ENCODE data around the gene PTEN. TPM values are rescaled to one million over a fixed set of nuclear protein-coding genes. Genes with fewer than 3 reads are reported as not detected.

PTEN gene
- total RNA-seq, 2 donors from 2014 or later: 49.8 to 75.3 TPM

DNA sequence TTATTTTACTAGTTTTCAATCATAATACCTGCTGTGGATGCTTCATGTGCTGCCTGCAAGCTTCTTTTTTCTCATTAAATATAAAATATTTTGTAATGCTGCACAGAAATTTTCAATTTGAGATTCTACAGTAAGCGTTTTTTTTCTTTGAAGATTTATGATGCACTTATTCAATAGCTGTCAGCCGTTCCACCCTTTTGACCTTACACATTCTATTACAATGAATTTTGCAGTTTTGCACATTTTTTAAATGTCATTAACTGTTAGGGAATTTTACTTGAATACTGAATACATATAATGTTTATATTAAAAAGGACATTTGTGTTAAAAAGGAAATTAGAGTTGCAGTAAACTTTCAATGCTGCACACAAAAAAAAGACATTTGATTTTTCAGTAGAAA lies 103.0 kb downstream of the PTEN start:
- Mint-ChIP-seq H3K27me3 (no peaks in the 10 kb centered on the region), H3K9me3 (no peaks in the 10 kb centered on the region), H3K36me3 (peaks cover 5% of the 10 kb centered on the region), H3K27ac (no peak overlapping the region), H3K4me3 (no peak overlapping the region), H3K4me1 (ENCODE audit: low read depth in 2 of 2) (peaks cover 0 to 5% of the 10 kb centered on the region in 2 donors)
- DNase-seq (ENCODE audit: low spot score) (no peak), ATAC-seq (no peak)

DNA sequence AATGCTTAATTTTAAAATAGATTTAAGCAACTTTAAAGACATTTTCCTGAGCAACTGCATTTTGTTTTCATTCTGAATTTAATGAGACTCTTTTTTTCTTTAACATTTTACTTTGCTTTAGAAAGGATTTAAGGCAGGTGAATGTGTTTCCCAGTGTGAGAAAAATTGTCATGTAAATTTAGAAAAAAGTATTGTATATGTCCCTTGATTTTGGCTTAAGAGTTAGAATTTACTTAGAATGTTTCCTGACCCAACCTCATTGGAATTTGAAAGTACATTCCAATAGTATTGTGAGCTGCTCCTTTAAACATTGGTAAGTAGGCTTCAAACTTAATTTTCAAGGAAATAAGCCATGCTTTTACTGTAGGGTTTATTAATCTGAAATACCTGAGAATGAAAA lies 110.2 kb downstream of the PTEN start:
- Mint-ChIP-seq H3K4me3 (no peak overlapping the region), H3K27ac (no peak overlapping the region), H3K27me3 (no peaks in the 10 kb centered on the region), H3K36me3 (no peaks in the 10 kb centered on the region), H3K9me3 (no peaks in the 10 kb centered on the region), H3K4me1 (ENCODE audit: low read depth in 2 of 2) (peaks cover 7 to 10% of the 10 kb centered on the region in 2 donors)
- ATAC-seq (no peak), DNase-seq (ENCODE audit: low spot score) (no peak)

DNA sequence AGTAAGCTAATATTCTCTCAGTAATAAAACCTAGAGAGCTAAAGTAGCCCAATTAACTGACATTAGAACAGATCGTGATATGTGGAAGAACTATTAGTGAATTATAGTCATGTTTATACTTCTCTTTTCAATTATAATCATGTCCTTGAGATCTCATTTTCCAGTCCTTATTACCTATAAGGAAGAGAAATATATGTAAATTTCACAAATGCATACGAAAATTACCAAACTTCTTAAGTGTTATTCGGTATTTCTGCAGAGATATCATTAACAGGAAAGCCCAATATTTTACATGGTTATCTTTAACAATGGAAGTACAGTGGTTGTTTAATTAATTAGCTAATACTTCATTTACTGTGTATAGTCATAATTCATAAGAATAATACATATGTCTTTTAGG lies 110.7 kb downstream of the PTEN start:
- no peaks in the 10 kb centered on the region for H3K9me3 Mint-ChIP-seq
- no peak overlapping the region for H3K4me3 Mint-ChIP-seq
- H3K27ac Mint-ChIP-seq: no peak overlapping the region
- no peaks in the 10 kb centered on the region for H3K36me3 Mint-ChIP-seq
- ATAC-seq (no peak), DNase-seq (ENCODE audit: low spot score) (no peak)
- H3K4me1 Mint-ChIP-seq (ENCODE audit: low read depth in 2 of 2): peaks cover 7 to 10% of the 10 kb centered on the region in 2 donors
- no peaks in the 10 kb centered on the region for H3K27me3 Mint-ChIP-seq

DNA sequence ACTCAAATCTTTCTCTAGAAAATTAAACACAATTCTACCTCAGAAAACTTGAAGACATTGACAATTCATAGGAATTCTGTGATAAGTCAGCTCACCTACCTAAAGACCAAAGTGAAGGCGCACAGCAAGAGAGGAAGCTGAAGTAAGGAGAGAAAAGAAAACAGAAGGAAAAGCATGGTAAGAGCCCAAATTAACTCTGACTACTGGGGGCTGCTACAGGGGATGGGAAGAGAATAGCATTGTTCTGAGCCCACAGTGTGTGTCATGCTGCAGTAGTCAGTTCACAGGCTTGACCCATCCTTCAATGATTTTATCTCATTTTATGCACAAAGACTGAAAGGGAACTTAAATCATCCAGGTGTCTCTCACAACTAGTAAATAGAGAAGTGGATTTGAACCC lies 111.3 kb downstream of the PTEN start:
- Mint-ChIP-seq H3K4me3 (no peak overlapping the region), H3K36me3 (no peaks in the 10 kb centered on the region), H3K27ac (no peak overlapping the region), H3K4me1 (ENCODE audit: low read depth in 2 of 2) (peaks cover 7 to 10% of the 10 kb centered on the region in 2 donors), H3K27me3 (no peaks in the 10 kb centered on the region), H3K9me3 (no peaks in the 10 kb centered on the region)
- no peak for ATAC-seq
- no peak for DNase-seq (ENCODE audit: low spot score)

DNA sequence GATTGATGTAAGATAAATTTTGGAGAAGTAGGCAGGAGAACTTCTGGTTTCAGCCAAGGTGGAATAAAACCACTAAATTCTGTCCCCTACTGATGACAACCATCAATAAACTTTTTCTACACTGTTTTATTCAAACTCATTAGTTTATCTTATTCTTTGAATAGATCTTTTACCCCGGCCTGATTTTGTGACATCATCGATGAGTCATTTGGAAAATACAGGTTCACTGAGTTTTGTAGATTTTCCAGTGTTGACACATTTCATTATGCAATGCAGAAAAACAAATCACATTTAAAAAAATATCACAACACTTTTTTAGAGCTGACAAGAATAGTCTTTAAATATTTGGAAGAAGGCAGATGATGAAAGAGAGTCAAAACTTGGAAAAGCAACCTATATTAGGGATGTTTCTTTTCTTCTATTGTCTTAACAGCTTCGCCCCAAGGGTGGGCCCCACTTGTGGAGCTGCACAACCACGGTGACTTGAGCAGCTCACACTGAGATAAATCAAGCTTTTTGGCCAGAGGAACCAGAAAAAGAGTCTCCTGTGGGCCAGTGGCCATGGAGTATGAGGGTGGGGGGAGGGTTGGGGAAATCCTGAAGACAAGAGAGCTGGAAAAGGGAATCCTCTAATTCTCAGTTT lies 112.8 kb downstream of the PTEN start:
- no peak for ATAC-seq
- Mint-ChIP-seq H3K9me3 (no peaks in the 10 kb centered on the region), H3K27me3 (no peaks in the 10 kb centered on the region), H3K4me1 (ENCODE audit: low read depth in 2 of 2) (peaks cover 7 to 10% of the 10 kb centered on the region in 2 donors), H3K4me3 (no peak overlapping the region), H3K36me3 (no peaks in the 10 kb centered on the region), H3K27ac (peak overlapping the region in 1 of 2 donors; percentile 0)
- no peak for DNase-seq (ENCODE audit: low spot score)

DNA sequence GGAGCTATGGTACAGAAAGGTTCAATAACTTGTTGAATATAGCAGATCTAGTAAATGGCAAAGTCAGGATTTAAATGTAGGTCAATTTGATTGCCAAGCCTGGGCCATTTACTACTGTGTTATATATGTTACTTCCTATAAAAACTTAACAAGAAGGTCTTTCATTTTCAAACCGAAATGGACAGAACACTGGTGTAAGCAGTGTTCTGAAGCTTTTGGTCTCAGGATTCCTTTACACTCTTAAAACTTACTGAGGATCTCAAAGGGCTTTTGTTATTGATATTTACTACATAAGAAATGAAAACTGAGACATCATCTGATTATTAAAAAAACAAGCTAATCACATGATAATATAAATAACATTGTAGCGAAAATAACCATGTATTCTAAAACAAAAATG lies 114.7 kb downstream of the PTEN start:
- Mint-ChIP-seq H3K4me3 (no peak overlapping the region), H3K27me3 (no peaks in the 10 kb centered on the region), H3K9me3 (no peaks in the 10 kb centered on the region), H3K27ac (no peak overlapping the region), H3K36me3 (no peaks in the 10 kb centered on the region), H3K4me1 (ENCODE audit: low read depth in 2 of 2) (peaks cover 7 to 10% of the 10 kb centered on the region in 2 donors)
- ATAC-seq (no peak), DNase-seq (ENCODE audit: low spot score) (no peak)

DNA sequence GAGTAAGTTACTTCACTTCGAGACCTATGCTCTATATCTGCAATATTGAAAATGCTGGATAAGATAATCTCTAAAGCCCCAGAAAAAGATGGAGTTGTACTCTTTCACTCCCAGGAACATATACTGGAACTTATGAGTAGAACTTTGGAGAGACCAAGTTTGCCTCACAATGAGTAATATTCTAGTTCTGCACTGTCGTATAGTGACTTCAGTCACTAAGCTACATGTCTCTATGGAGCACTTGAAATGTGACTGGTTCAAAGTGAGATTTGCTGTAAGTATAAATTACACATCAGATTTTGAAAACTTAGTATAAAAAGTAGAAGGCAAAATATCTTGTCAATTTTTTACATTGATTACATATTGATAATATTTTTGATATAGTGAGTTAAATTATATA lies 116.4 kb downstream of the PTEN start:
- Mint-ChIP-seq H3K36me3 (no peaks in the 10 kb centered on the region), H3K4me3 (no peak overlapping the region), H3K9me3 (peaks cover 2% of the 10 kb centered on the region), H3K27ac (no peak overlapping the region), H3K4me1 (ENCODE audit: low read depth in 2 of 2) (peaks cover 7 to 10% of the 10 kb centered on the region in 2 donors), H3K27me3 (peaks cover 9 to 15% of the 10 kb centered on the region in 2 donors)
- ATAC-seq (no peak), DNase-seq (ENCODE audit: low spot score) (no peak)

DNA sequence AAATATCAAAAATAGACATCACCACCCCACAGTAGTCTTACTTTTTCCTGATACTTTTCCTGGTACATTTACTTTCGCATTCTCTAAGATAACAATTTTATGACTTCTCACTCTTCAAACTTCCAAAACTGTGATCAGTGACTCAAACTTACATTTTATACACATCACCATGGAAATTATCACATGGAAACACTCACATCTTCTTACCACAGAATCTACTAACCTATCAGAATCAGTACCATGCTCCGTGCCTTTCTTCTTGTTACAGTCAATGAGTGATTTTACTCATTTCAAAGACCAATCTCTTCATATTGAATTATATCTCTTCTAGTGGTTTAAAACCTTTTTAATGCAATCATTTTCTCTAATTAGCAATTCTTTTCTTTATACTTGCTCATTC lies 120.3 kb downstream of the PTEN start:
- Mint-ChIP-seq H3K36me3 (no peaks in the 10 kb centered on the region), H3K27me3 (peaks cover 11 to 25% of the 10 kb centered on the region in 2 donors), H3K27ac (no peak overlapping the region), H3K4me3 (no peak overlapping the region), H3K9me3 (peaks cover 2% of the 10 kb centered on the region), H3K4me1 (ENCODE audit: low read depth in 2 of 2) (no peaks in the 10 kb centered on the region)
- ATAC-seq (no peak), DNase-seq (ENCODE audit: low spot score) (no peak)

DNA sequence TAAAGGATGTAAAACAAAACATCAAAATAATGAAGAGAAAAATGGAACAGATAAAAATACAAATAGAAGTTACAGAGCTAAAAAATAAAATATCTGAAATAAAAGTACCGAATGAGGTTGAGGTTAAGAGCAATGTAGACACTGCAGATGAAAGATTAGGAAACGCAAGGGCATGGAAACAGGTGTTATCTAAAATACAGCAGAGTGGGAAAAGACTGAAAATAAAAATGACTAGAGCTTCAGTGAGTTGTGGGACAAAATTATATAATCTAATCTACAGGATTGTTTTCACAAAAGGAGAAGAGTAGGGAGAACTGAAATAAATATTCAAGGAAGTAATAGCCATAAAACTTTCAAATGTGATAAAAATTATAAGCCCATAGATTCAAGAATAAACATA lies 123.8 kb downstream of the PTEN start:
- no peak overlapping the region for H3K27ac Mint-ChIP-seq
- H3K9me3 Mint-ChIP-seq: peaks cover 2% of the 10 kb centered on the region
- DNase-seq (ENCODE audit: low spot score) (no peak), ATAC-seq (no peak)
- H3K36me3 Mint-ChIP-seq: no peaks in the 10 kb centered on the region
- no peaks in the 10 kb centered on the region for H3K4me1 Mint-ChIP-seq (ENCODE audit: low read depth in 2 of 2)
- no peak overlapping the region for H3K4me3 Mint-ChIP-seq
- H3K27me3 Mint-ChIP-seq: peaks cover 11 to 25% of the 10 kb centered on the region in 2 donors

DNA sequence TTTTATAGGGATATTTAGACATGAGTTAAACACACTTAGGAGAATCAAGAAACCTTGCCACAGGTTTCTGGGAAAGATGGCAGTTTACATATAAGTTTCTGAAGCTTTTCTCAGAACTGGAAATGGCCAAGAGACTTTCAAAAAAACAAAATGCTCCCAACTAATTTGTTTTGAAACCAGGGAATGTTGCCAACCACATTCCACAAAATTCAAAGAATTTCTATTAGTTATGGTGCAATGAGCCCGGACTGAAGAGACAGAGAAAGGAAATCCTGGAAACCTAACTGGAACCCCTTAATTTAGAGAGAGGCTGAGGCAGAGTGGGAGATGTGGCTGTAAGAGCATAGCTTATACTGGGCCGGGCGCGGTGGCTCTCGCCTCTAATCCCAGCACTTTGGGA lies 128.5 kb downstream of the PTEN start:
- ATAC-seq (no peak), DNase-seq (ENCODE audit: low spot score) (no peak)
- Mint-ChIP-seq H3K4me1 (ENCODE audit: low read depth in 2 of 2) (peaks cover 2 to 5% of the 10 kb centered on the region in 2 donors), H3K9me3 (no peaks in the 10 kb centered on the region), H3K4me3 (no peak overlapping the region), H3K27me3 (peaks cover 7 to 19% of the 10 kb centered on the region in 2 donors), H3K27ac (no peak overlapping the region), H3K36me3 (no peaks in the 10 kb centered on the region)

DNA sequence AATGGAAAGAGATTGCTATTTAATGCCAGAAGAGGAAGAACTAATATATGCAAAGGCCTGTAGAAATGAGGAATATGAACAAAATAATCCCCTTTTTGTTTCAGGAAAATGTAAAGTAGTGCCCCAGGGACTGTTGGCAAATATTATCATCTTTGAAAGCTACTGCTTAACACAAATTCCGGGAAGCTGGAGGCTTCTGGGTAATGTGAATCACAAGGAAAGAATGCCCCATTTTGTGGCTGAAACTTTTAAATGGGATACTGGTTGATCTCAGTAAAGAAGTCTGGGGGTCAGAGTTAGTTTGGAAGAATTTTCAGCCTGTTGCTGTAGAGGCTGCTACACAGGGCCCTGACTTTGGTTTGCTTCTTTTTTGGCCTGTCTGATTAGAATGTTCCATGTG lies 141.0 kb downstream of the PTEN start:
- Mint-ChIP-seq H3K36me3 (no peaks in the 10 kb centered on the region), H3K9me3 (peaks cover 3% of the 10 kb centered on the region), H3K27ac (no peak overlapping the region), H3K4me3 (no peak overlapping the region), H3K4me1 (ENCODE audit: low read depth in 2 of 2) (no peaks in the 10 kb centered on the region), H3K27me3 (peaks cover 0 to 2% of the 10 kb centered on the region in 2 donors)
- ATAC-seq (no peak), DNase-seq (ENCODE audit: low spot score) (no peak)

DNA sequence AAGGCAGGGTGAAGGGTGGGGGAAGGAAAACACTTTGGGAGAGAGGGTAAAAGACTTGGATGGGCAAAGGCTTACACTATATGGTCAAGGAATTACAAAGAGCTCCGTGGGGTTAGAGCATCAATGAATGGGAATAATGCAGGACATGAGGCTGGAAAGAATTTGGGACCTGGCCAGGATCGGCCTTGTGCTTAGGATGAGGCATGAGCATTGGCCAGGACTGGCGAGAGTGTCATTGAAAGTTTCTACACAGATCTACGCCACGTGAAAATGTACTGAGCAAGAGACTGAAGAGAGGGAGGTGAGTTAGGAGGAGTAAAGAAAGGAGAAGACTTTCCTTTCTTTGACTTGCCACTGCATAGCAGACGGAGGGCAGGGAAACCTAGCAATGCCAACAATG lies 142.8 kb downstream of the PTEN start:
- no peaks in the 10 kb centered on the region for H3K36me3 Mint-ChIP-seq
- H3K27me3 Mint-ChIP-seq: peaks cover 0 to 2% of the 10 kb centered on the region in 2 donors
- peaks cover 3% of the 10 kb centered on the region for H3K9me3 Mint-ChIP-seq
- H3K4me1 Mint-ChIP-seq (ENCODE audit: low read depth in 2 of 2): no peaks in the 10 kb centered on the region
- H3K4me3 Mint-ChIP-seq: no peak overlapping the region
- DNase-seq (ENCODE audit: low spot score) (no peak), ATAC-seq (no peak)
- no peak overlapping the region for H3K27ac Mint-ChIP-seq

DNA sequence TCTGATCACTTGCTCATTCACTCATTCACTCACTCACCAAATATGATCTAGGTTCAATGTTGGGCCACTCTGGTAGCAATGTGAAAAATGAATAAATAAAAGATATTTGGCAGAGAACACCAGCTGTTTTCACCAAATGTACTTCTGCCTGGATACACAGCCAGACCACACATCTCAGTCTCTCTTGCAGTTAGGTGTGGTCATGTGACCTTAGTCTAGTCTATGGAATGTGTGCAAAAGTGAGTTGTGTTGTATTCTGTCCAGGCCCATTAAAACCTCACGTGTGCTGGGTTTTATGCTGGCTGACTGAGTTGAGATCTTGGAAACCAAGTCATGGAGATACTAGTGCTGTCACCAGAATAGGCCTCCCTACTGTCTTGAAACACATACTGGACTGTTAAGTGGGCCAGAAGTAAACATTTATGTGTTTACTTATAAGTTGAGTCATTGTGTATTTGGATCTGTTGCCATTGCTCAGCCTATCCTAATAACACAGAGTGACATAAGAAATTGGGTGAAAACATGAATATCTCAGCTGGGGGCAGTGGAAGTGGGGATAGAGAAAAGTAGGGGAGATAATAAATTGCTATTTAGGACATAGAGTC lies 145.5 kb downstream of the PTEN start:
- no peak for DNase-seq (ENCODE audit: low spot score)
- Mint-ChIP-seq H3K36me3 (no peaks in the 10 kb centered on the region), H3K27me3 (peaks cover 0 to 2% of the 10 kb centered on the region in 2 donors), H3K9me3 (peaks cover 3% of the 10 kb centered on the region), H3K27ac (no peak overlapping the region), H3K4me3 (no peak overlapping the region), H3K4me1 (ENCODE audit: low read depth in 2 of 2) (no peaks in the 10 kb centered on the region)
- no peak for ATAC-seq

DNA sequence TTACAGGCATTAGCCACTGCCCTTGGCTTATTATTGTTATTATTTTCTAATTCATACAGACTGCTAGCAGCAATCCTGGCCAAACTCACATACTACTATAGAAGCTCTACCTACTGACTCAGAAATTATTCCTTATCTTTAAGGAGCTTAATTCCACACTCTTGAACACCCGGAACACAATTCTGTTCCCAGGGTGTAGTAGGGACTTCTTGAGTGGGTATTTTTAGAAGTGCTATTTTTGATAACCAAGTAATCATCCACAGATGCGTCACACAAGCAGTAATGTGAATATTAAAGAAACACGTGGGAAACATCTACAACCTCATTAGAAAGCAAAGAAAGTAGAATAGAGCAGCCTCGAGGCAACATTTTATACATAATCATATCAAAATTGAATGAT lies 149.2 kb downstream of the PTEN start:
- DNase-seq (ENCODE audit: low spot score): no peak
- no peaks in the 10 kb centered on the region for H3K4me1 Mint-ChIP-seq (ENCODE audit: low read depth in 2 of 2)
- no peak for ATAC-seq
- H3K27ac Mint-ChIP-seq: no peak overlapping the region
- H3K27me3 Mint-ChIP-seq: no peaks in the 10 kb centered on the region
- no peak overlapping the region for H3K4me3 Mint-ChIP-seq
- no peaks in the 10 kb centered on the region for H3K36me3 Mint-ChIP-seq
- no peaks in the 10 kb centered on the region for H3K9me3 Mint-ChIP-seq

DNA sequence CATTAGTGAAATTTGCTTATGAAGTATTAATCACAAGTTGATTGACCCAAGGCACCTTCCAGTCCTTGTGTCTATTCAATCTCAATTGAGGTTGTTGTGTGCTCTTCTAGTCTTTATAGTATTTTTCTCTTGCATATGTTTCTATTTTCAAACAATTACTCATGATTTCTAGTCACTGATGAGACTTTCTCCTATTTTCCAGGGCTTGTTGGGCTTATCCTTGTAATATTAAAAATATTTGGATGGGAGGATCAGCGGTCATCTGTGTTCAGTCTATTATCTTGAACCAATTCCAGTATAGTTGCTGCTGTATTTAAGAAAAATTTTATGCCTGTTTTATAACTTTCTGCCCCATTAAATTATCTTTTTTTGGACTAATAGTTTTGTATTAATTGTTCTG lies 154.4 kb downstream of the PTEN start:
- Mint-ChIP-seq H3K27me3 (peaks cover 0 to 2% of the 10 kb centered on the region in 2 donors), H3K4me1 (ENCODE audit: low read depth in 2 of 2) (peaks cover 0 to 4% of the 10 kb centered on the region in 2 donors), H3K36me3 (no peaks in the 10 kb centered on the region), H3K27ac (no peak overlapping the region), H3K9me3 (peaks cover 3% of the 10 kb centered on the region), H3K4me3 (no peak overlapping the region)
- no peak for ATAC-seq
- no peak for DNase-seq (ENCODE audit: low spot score)

Measured in natural killer cell treated with Interleukin-12 subunit alpha and Interleukin-12 subunit beta and Interleukin-15 and Interleukin-18, amount 100 ng/mL, for 72 hours (primary cell).